NCI-H2227 treated with DMSO at 0.1 percent for 48 hours (cell line): Measurements from ENCODE around the gene TBC1D17.

ENCODE experiments used
- DNase-seq: peaks from one replicate; lab custom pipeline; 2025; lab: John Stamatoyannopoulos, UW

TBC1D17 gene

DNA sequence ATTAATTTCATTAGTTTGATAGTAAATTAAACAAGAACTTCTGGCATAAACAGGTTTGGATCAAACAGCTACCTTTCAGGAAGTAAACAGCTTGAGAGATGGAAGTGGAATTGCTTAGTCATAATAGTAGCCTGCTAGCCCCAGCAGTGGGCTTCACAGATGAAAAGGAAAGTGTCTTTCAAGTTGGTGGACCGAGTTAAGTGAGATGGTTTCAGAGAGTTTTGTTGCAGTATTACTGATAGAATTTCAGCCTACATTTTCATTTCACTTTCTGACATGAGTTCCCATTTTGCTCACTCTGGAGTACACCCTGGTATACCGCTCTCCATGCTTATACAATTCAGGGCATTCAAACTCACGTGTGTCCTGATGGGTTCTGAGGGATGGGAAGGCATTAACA is 28.6 kb upstream of the TBC1D17 start:
- no peak for DNase-seq

GRCh38 chr19:49849433-49850220 is 27.9 kb upstream of the TBC1D17 start:
- DNase-seq, result no peak

DNA sequence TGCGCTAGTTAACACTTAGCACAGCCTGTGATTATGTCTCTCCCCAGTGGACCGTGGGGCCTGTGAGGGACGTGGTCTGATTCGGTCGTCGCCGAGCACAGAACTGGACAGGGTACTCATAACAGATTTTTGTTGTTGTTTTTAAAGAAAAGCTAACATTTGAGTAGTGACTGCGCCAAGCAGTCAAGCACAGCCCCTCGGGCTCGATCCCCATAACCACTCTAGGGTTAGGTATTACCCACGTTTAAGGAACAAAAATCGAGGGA is 27.3 kb upstream of the TBC1D17 start:
- no peak for DNase-seq

DNA sequence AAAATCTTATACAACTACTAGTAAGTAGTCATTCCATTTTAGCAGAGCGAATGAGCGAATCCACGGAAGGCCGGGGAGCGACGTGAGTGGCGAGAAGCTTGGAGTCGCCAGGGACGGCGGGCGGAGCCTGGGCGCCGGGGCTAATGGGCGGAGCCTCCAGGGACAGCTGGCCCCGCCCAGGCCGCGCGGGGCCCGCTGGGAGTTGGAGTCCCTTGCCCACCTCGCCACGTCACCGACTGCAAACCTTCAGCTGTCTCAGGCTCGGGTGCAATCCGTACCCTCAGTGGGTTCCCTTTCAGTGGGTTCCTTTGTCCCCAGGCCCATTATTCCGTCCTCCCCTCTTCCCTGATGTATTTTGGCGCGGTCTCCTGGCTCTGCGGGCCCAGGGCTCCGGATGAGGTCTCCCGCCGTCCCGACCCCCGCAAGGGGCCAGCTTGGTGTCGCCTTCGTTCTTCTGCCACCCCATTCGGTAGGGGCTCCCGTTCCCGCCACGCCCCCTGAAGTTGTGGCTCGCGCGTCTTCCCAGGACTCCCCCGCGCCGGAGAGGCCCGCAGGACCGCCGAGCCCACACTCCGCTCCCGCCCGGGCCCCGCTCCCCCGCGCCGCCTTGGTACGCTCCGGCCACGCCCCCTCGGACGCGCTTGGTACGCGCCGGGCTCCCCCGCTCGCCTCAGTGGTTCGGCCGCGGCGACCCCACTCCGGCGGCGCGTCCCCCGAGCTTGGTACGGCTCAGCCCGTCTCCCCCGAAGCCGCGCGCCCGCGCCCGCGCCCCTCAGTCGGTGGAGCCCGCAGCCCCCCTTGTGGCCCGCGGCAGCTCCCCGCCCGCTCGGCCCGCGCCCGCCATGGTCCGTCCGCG is 26.8 kb upstream of the TBC1D17 start, which contains the start of gene PTOV1:
TSS of gene PTOV1 (plus strand) at position 673 of the 856 bp plus-strand sequence.
- peak; percentile 76 for DNase-seq

- DNase-seq, result no peak
Observed at GRCh38 chr19:49851456-49852259, 25.8 kb upstream of the TBC1D17 start.

DNA sequence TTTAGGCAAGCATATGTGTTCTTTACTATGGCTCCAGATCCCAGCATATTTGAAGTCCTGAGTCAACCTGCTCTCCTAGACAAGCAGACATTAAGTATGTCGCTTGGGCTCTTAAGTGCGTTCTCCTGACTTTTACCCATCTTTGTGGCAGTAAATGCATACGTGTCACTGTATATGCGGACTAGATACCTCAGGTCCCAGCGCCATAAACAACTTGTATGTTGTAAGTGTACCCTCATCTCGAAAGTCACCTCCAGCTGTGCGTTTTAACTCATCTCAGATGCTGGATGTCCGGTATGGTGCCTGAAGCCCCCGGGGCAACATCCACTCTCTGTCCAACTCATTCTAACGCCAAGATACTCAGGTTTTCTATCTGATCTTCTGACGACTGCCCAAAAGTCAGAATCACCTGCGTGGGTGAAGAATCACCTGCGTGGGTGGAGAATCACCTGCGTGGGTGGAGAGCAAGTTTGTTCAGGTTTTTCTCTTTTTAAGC is 24.8 kb upstream of the TBC1D17 start:
- DNase-seq, result no peak

DNA sequence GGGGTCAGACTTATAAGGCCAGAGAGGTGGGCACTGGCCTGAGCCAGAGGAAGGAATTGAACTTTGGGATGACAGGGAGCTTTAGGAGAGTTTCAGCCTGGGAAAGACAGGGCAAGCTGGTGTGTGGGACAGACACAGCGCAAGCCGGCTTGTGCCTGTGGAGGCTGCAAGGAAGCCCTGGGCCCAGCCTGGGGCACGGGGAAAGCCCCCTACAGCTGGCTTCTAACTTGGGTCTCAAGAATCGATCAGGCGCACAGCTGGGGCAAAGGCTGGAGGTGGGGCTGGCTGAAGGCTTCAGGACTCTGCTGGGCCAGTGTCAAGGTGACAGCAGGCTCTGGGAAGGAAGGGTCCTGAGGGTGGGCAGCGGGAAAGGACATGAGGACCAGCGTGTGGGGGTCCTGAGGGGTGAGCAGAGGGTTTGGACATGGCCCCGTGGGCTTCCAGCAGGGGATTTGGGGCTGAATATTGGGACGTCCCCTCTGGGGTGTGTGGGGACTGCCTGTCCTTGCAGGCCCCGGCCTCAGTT is 23.6 kb upstream of the TBC1D17 start:
- DNase-seq, result no peak

DNA sequence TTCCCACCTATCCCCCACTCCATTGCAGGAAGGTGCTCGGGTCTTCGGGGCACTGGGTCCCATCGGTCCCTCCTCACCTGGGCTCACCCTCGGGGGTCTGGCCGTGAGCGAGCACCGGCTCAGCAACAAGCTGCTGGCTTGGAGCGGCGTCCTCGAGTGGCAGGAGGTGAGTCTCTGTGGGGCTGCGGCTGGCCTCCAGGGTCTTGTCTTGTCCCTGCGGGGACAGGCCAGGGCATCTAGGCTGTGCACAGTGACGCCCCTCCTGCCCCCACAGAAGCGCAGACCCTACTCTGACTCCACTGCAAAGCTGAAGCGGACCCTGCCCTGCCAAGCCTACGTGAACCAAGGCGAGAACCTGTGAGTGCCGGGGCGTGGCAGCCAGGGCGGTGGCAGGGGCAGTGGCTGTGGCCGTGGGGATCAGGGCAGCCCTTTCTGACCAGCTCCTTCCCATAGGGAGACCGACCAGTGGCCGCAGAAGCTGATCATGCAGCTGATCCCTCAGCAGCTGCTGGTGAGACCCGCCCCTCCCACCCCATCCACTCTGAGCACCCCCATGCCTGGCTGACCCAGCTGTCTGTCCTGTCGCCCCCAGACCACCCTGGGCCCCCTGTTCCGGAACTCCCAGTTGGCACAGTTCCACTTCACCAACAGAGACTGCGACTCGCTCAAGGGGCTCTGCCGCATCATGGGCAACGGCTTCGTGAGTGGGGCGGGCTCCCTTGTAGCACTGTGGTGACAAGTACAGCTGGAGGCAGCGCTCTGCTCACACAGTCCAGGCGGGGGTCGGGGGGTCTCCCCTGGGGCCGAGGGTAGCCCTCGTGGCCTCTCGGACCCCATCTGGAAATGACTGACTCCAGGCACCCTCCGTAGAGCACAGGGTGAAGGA is 22.9 kb upstream of the TBC1D17 start:
- no peak for DNase-seq

GRCh38 chr19:49855277-49855675 is 22.2 kb upstream of the TBC1D17 start:
- DNase-seq, result no peak

DNA sequence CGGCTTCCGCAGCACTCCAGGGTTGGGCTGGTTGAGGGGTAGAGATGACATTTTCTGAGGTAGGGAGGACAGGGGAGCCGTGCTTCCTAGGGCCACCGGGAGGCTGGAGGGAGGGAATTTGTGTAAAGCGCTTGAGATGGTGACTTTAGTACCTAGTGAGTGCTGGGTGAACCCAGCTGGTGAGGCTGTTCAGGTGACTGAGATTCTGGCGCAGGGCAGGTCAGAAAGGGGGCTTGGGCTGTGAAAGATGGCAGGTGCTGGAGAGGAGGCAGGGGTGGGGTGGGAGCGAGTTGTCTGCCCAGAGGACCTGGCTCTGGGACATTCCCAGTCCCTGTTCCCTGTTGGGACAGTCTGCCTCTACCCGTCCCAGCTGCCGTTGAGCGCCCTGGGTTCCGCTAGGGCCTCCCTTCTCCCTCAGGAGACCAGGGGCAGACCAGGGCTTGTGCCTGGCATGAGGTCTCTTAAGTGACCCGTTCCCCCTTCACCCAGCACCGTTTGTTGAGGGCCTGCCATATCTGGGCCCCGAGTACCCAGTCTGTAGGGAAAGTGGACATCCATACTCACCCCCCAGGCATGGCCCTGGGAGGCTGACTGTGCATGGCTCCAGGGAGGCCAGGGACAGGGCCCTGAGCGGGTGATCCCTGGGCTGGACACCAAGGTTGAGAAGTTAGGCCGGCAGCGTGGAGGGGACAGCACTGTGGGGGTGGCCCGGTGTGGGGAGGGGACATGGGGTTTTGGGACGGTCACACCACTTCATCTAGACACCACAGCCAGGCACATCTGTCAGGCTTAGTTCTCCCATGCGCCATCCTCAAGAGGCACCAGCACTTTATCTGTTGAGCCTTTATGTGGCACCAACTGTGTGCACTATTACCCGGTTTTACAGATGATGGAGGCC is 21.6 kb upstream of the TBC1D17 start:
- DNase-seq, result no peak

GRCh38 chr19:49856574-49857021 is 20.9 kb upstream of the TBC1D17 start:
- no peak for DNase-seq

DNA sequence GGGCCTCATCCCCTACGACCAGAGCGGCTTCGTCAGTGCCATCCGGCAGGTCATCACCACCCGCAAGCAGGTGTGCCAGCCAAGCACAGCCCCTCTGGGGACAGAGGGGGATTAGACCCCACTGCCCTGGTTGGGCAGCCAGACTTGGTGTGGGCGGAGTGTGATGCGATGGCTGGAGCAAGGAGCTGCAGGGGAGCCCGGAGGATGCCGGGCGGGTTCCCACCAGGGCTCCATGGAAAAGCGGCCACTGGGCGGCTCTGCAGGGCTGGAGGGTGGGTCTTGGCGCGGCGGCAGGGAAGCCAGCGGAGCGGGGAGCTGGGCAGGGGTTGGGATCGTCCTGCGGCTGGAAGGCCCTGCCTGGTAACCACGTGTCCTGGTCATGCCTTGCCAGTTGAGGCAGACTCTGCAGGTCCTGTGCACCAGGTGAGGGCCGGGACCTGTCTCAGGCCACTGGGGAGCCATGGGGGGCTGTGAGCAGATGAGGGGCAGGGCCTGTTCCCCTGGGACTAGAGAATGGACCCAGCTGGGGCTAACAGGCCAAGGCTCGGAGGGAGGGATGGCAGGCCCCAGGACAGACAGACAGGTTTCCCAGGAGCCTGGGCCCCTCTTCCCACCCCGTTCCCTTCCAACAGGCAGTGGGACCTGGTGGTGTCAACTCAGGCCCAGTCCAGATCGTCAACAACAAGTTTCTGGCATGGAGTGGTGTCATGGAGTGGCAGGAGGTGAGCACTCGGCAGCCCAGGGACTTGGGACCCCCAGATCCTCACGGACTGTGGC is 20.3 kb upstream of the TBC1D17 start:
- no peak for DNase-seq

DNA sequence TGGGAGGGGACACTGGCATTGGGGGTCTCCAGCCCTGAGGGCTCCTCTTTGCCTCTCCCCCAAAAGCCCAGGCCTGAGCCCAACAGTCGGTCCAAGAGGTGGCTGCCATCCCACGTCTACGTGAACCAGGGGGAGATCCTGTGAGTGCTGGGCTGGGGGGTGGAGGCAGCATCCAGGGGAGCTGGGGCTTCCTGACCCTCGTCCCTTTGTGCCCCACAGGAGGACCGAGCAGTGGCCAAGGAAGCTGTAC is 19.7 kb upstream of the TBC1D17 start:
- no peak for DNase-seq

DNA sequence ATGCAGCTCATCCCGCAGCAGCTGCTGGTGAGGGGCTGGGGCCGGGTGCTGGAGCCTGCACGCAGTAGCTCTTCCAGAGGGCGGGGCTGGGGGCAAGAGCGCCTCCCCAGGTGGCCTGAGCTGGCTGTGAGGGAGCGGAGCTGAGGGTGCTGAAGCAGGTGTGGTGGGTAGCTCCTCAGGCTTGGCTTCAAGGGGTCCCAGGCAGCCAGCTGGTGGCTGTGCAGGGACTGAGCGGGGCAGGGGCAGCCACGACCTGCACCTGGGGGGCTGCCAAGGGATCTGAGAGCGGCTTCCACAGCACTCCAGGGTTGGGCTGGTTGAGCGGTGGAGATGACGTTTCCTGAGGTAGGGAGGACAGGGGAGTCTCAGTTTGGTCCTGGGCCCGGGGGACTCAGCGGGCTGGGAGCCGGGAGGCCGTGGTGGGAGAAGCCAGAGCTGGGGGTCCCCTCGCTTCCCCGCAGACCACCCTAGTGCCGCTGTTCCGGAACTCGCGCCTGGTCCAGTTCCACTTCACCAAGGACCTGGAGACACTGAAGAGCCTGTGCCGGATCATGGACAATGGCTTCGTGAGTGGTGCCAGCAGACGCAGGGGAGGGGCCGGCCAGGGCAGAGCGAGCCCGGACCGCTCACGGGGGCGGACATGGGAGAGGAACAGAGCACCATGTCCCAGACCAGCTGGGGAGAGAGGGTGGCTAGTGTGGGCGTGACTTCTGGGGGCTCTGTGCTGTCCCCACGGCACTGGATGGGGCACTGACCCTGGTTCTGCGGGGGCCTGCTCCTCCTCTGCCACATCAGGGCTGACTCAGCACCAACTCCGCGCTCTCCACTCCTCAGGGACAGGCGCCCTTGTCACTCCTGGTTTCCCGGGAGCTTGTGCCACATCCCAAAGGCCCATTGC is 19.2 kb upstream of the TBC1D17 start:
- no peak for DNase-seq

DNA sequence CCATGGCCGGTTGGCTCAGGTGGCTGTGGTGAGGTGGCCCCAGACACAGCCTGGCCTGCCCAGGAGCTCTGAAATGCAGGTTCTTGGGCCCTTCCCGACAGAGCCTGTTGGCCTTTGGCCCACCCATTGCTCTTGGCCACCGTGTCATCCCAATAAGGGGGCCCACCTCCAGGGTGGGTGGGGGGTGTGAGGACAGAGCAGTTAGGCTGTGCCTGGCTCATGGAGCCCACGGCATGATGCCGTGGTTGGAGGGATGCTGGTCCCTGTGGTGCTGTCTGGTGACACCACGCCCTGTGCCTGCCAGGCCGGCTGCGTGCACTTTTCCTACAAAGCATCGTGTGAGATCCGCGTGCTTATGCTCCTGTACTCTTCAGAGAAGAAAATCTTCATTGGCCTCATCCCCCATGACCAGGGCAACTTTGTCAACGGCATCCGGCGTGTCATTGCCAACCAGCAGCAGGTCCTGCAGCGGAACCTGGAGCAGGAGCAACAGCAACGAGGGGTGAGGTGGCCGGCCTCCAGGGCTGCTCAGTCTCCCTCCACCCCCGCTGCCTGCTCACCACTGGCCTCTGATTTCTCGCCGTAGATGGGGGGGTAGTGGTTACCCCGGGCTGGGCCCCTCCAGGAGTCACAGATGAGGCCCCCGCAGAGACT is 17.7 kb upstream of the TBC1D17 start:
- DNase-seq, result no peak

- DNase-seq, result no peak
Observed at GRCh38 chr19:49860336-49861102, 17.0 kb upstream of the TBC1D17 start.

GRCh38 chr19:49861107-49861506 is 16.4 kb upstream of the TBC1D17 start:
- DNase-seq, result peak; percentile 39
